Loucy (cell line): ENCODE data around the gene PHACTR3.

Experiments
- H2AFZ ChIP-seq: fragments of 200-600 bp; sonication (generic); 2 replicates; pipeline ENCODE4 v1.6.0; 2016; ENCODE audit warnings: antibody characterized with exemption, mild to moderate bottlenecking, low read length, moderate library complexity
- H3F3A ChIP-seq: fragments of 200-600 bp; 2 replicates; pipeline ENCODE4 v1.6.0; 2016; ENCODE audit warnings: antibody characterized with exemption, low read depth, mild to moderate bottlenecking
- H3K27me3 ChIP-seq: fragments of 200-600 bp; sonication (generic); 2 replicates; pipeline ENCODE4 v1.6.1; 2014; ENCODE audit warnings: low read length, mild to moderate bottlenecking; ENCODE audit not compliant: insufficient read depth, poor library complexity, severe bottlenecking
- H3K36me3 ChIP-seq: fragments of 200-600 bp; sonication (generic); 2 replicates; pipeline ENCODE4 v1.6.1; 2016; ENCODE audit warnings: low read length; ENCODE audit not compliant: insufficient read depth
- H3K4me1 ChIP-seq: fragments of 200-600 bp; sonication (generic); 2 replicates; pipeline ENCODE4 v1.5.1; 2014; ENCODE audit warnings: low read length, mild to moderate bottlenecking; ENCODE audit not compliant: insufficient read depth, poor library complexity, severe bottlenecking
- H3K4me2 ChIP-seq: fragments of 200-600 bp; sonication (generic); 2 replicates; pipeline ENCODE4 v1.6.0; 2014; ENCODE audit warnings: antibody characterized with exemption, low read length, low read depth, mild to moderate bottlenecking; ENCODE audit not compliant: poor library complexity, severe bottlenecking
- H3K4me3 ChIP-seq: fragments of 200-600 bp; sonication (generic); 2 replicates; pipeline ENCODE4 v1.5.1; 2014; ENCODE audit warnings: low read length, mild to moderate bottlenecking, mixed read lengths; ENCODE audit not compliant: poor library complexity, severe bottlenecking
- H3K79me2 ChIP-seq: fragments of 200-600 bp; sonication (generic); 2 replicates; pipeline ENCODE4 v1.6.1; 2014; ENCODE audit warnings: low read length; ENCODE audit not compliant: insufficient read depth
- H3K9ac ChIP-seq: fragments of 200-600 bp; sonication (generic); 2 replicates; pipeline ENCODE4 v1.6.0; 2014; ENCODE audit warnings: mild to moderate bottlenecking, low read depth, low read length, moderate library complexity; ENCODE audit not compliant: poor library complexity, severe bottlenecking
- H3K9me2 ChIP-seq: fragments of 200-600 bp; sonication (generic); replicated peaks from 2 replicates; pipeline ENCODE4 v1.6.1; 2016; ENCODE audit warnings: low read depth, low read length, mixed read lengths
- H3K9me3 ChIP-seq: fragments of 200-600 bp; sonication (generic); 2 replicates; pipeline ENCODE4 v1.6.1; 2014; ENCODE audit warnings: mild to moderate bottlenecking, antibody characterized with exemption, low read length, low read depth; ENCODE audit not compliant: insufficient read depth
- H4K20me1 ChIP-seq: fragments of 200-600 bp; sonication (generic); 2 replicates; pipeline ENCODE4 v1.6.0; 2014; ENCODE audit warnings: antibody characterized with exemption, low read length, mild to moderate bottlenecking; ENCODE audit not compliant: insufficient read depth, poor library complexity, severe bottlenecking
- EZH2phosphoT487 ChIP-seq: fragments of 200-600 bp; IDR thresholded peaks from 2 replicates; pipeline ENCODE4 v1.6.1; 2018; ENCODE audit warnings: antibody characterized with exemption, mild to moderate bottlenecking, moderate library complexity, borderline replicate concordance
- TF ChIP-seq, protein P1 (sequence below): fragments of 200-600 bp; sonication (generic); conservative IDR thresholded peaks from 2 replicates; pipeline ENCODE4 v1.5.1; 2014; ENCODE audit warnings: mild to moderate bottlenecking, antibody characterized with exemption, low read length

The PHACTR3 gene

DNA sequence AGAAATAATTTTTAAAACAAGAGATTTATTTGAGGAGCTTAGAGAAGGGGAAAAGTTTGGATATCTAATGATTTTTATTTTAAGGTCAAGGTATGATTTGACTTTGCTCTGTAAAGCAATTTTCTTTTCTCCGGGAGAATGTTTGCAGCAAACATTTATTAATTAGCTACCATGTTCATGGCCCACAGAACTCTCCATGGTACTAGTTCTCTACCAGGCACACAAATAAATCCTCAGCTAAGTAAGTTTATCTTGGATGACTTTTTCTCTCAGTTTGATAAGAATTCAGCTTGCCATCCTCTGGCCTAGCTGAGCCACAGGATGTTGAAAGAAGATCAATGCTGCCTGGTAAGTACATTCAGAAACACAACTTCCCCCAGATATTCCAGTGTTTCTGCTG lies 94.3 kb downstream of the PHACTR3 start:
- Histone ChIP-seq H3K9me2 (no peaks in the 10 kb centered on the region), H3K9me3 (no peaks in the 10 kb centered on the region), H3K9ac (no peak overlapping the region), H3K36me3 (no peaks in the 10 kb centered on the region), H4K20me1 (peaks cover 4% of the 10 kb centered on the region), H3K79me2 (peaks cover 56% of the 10 kb centered on the region), H3K27me3 (no peaks in the 10 kb centered on the region), H3K4me2 (no peak overlapping the region), H3K4me1 (no peaks in the 10 kb centered on the region), H2AFZ (no peak overlapping the region), H3K4me3 (no peak overlapping the region), H3F3A (no peaks in the 10 kb centered on the region)
- TF ChIP-seq EZH2phosphoT487 = no peak
- TF ChIP-seq, protein P1, sequence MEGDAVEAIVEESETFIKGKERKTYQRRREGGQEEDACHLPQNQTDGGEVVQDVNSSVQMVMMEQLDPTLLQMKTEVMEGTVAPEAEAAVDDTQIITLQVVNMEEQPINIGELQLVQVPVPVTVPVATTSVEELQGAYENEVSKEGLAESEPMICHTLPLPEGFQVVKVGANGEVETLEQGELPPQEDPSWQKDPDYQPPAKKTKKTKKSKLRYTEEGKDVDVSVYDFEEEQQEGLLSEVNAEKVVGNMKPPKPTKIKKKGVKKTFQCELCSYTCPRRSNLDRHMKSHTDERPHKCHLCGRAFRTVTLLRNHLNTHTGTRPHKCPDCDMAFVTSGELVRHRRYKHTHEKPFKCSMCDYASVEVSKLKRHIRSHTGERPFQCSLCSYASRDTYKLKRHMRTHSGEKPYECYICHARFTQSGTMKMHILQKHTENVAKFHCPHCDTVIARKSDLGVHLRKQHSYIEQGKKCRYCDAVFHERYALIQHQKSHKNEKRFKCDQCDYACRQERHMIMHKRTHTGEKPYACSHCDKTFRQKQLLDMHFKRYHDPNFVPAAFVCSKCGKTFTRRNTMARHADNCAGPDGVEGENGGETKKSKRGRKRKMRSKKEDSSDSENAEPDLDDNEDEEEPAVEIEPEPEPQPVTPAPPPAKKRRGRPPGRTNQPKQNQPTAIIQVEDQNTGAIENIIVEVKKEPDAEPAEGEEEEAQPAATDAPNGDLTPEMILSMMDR = no peak

DNA sequence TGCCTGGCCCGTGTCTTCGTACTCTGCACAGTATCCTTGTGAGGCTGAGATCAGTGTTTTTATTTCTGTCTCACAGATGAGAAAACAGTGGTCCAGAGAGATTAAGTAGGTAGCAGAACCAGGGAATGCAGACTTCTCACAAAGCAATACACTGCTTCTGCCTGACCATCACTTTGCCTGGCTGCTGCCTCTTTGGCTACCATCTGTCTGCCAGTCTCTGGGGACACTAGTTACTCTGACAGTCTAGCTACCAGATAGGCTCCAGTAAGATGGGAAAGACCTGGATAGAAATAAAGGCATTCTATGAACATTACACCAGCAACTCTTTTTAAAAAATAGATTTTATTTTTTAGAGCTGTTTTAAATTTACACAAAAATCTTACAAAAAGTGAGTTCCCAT lies 96.9 kb downstream of the PHACTR3 start:
- Histone ChIP-seq H3F3A (no peaks in the 10 kb centered on the region), H3K36me3 (no peaks in the 10 kb centered on the region), H3K4me1 (peaks cover 7% of the 10 kb centered on the region), H3K27me3 (no peaks in the 10 kb centered on the region), H3K9ac (no peak overlapping the region), H2AFZ (no peak overlapping the region), H3K4me2 (no peak overlapping the region), H3K4me3 (no peak overlapping the region), H4K20me1 (peaks cover 13% of the 10 kb centered on the region), H3K9me3 (no peaks in the 10 kb centered on the region), H3K9me2 (no peaks in the 10 kb centered on the region), H3K79me2 (peaks cover 44% of the 10 kb centered on the region)
- TF ChIP-seq, protein P1 = no peak
- no peak for TF ChIP-seq EZH2phosphoT487

DNA sequence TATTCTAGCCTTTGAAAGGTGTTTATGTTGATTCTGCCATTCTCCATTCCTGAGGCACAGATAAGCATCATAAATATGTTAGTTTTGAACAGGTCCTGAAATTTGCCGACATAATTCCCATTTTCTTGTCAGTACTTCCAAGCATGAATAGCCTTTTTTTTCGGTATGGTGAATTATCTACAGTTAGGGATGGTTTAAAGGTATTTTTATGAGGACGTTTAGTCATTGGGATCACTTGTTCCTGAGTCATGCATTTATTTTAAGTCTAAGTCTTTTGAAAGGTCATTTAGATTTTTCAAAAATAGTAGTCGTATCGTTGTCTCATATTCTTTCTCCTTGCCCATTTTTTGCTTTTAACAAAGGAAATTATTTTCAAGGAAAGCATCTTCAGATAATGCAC lies 98.7 kb downstream of the PHACTR3 start:
- no peak overlapping the region for H3K9ac ChIP-seq
- H4K20me1 ChIP-seq = peaks cover 13% of the 10 kb centered on the region
- H3K79me2 ChIP-seq = peaks cover 45% of the 10 kb centered on the region
- H3K36me3 ChIP-seq = no peaks in the 10 kb centered on the region
- H3K27me3 ChIP-seq = no peaks in the 10 kb centered on the region
- H3F3A ChIP-seq = no peaks in the 10 kb centered on the region
- no peak overlapping the region for H3K4me2 ChIP-seq
- no peaks in the 10 kb centered on the region for H3K9me2 ChIP-seq
- H3K4me1 ChIP-seq = peaks cover 8% of the 10 kb centered on the region
- no peak overlapping the region for H2AFZ ChIP-seq
- H3K9me3 ChIP-seq = no peaks in the 10 kb centered on the region
- TF ChIP-seq EZH2phosphoT487 = no peak
- TF ChIP-seq, protein P1 = no peak
- no peak overlapping the region for H3K4me3 ChIP-seq
